ENCODE measurements around the gene DCTN5. TPM values are rescaled to one million over a fixed set of nuclear protein-coding genes. Genes with fewer than 3 reads are reported as not detected.

DCTN5 gene
- total and polyA plus RNA-seq, 2 of the 13 experiments (the other 11 are each of a cell fraction or from before 2014, with no cell fraction given), result 105 to 207 TPM

DNA sequence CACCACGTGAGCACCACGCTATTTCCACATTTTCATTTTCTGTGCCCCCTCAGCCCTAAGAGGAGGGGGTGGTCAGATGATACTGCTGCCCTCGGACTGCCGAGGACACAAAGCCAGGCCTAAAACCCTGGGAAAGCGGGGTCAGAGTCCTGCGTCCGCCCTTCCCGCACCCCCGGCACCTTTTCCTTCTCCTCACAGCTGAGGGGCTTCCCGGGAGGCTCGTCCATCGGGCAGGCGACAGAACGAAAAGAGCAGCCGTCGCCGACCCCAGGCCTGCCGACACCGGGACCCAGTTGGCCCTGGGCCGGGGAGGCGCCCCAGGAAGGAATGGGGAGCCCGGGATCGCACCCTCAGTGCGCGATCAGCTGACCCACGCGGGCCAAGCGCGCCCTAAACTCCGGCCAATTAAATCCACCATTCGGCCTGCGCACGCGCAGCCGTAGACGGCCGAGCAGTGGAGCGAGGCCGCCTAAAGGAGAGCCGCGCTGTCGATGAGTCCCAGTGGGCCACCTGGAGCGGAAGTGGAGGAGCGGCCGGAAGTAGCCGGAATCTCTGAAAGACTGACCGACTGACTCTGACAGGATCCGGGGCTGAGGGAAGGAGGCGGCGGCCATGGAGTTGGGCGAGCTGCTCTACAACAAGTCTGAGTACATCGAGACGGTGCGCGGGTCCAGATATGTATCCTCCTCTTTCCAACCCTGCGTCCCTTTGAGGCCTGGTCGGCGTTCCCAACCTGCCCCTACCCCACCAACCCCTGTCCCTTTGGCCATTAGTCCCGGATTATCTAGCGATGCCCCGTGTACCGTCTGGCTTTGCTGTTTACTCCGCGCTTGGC is at the start of gene DCTN5, which contains the start of gene PALB2 (continued):
- TF ChIP-seq AHR (CRISPR knock-in tag; IDR thresholded peaks at IDR 0.05), result peak; percentile 88; the same call in 1 of the 2 replicates
- TF ChIP-seq ZNF678 (CRISPR knock-in tag; IDR thresholded peaks at IDR 0.05), result no peak
- TF ChIP-seq ZNF567 (CRISPR knock-in tag; IDR thresholded peaks at IDR 0.05; ENCODE audit: borderline replicate concordance), result peak; percentile 98; the same call in 1 of the 2 replicates
- peak; percentile 48 for TF ChIP-seq ZBTB7A (CRISPR knock-in tag; IDR thresholded peaks at IDR 0.05)
- TF ChIP-seq KAT7 (CRISPR knock-in tag; IDR thresholded peaks at IDR 0.05; ENCODE audit: borderline replicate concordance), result no peak; the same call in 1 of the 2 replicates
- peak; percentile 81 for TF ChIP-seq ZNF329 (CRISPR knock-in tag; IDR thresholded peaks at IDR 0.05; ENCODE audit: low read depth)
- peak; percentile 94 for TF ChIP-seq HNRNPLL (IDR thresholded peaks at IDR 0.05; ENCODE audit: low read depth, low read length, poor library complexity, severe bottlenecking)
- no peak for TF ChIP-seq GLI4 (CRISPR knock-in tag; IDR thresholded peaks at IDR 0.05; ENCODE audit: borderline replicate concordance)
- TF ChIP-seq ATAD3A (CRISPR knock-in tag; IDR thresholded peaks at IDR 0.05), result peak; percentile 21; the same call in 1 of the 2 replicates
- TF ChIP-seq, protein P1, sequence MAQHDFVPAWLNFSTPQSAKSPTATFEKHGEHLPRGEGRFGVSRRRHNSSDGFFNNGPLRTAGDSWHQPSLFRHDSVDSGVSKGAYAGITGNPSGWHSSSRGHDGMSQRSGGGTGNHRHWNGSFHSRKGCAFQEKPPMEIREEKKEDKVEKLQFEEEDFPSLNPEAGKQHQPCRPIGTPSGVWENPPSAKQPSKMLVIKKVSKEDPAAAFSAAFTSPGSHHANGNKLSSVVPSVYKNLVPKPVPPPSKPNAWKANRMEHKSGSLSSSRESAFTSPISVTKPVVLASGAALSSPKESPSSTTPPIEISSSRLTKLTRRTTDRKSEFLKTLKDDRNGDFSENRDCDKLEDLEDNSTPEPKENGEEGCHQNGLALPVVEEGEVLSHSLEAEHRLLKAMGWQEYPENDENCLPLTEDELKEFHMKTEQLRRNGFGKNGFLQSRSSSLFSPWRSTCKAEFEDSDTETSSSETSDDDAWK (CRISPR knock-in tag; IDR thresholded peaks at IDR 0.05), result no peak
- peak; percentile 98 for TF ChIP-seq POGZ (CRISPR knock-in tag; IDR thresholded peaks at IDR 0.05)
- TF ChIP-seq, protein P2, sequence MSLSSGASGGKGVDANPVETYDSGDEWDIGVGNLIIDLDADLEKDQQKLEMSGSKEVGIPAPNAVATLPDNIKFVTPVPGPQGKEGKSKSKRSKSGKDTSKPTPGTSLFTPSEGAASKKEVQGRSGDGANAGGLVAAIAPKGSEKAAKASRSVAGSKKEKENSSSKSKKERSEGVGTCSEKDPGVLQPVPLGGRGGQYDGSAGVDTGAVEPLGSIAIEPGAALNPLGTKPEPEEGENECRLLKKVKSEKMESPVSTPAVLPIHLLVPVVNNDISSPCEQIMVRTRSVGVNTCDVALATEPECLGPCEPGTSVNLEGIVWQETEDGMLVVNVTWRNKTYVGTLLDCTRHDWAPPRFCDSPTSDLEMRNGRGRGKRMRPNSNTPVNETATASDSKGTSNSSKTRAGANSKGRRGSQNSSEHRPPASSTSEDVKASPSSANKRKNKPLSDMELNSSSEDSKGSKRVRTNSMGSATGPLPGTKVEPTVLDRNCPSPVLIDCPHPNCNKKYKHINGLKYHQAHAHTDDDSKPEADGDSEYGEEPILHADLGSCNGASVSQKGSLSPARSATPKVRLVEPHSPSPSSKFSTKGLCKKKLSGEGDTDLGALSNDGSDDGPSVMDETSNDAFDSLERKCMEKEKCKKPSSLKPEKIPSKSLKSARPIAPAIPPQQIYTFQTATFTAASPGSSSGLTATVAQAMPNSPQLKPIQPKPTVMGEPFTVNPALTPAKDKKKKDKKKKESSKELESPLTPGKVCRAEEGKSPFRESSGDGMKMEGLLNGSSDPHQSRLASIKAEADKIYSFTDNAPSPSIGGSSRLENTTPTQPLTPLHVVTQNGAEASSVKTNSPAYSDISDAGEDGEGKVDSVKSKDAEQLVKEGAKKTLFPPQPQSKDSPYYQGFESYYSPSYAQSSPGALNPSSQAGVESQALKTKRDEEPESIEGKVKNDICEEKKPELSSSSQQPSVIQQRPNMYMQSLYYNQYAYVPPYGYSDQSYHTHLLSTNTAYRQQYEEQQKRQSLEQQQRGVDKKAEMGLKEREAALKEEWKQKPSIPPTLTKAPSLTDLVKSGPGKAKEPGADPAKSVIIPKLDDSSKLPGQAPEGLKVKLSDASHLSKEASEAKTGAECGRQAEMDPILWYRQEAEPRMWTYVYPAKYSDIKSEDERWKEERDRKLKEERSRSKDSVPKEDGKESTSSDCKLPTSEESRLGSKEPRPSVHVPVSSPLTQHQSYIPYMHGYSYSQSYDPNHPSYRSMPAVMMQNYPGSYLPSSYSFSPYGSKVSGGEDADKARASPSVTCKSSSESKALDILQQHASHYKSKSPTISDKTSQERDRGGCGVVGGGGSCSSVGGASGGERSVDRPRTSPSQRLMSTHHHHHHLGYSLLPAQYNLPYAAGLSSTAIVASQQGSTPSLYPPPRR (CRISPR knock-in tag; IDR thresholded peaks at IDR 0.05; ENCODE audit: borderline replicate concordance), result peak; percentile 86
- TF ChIP-seq, protein P3, sequence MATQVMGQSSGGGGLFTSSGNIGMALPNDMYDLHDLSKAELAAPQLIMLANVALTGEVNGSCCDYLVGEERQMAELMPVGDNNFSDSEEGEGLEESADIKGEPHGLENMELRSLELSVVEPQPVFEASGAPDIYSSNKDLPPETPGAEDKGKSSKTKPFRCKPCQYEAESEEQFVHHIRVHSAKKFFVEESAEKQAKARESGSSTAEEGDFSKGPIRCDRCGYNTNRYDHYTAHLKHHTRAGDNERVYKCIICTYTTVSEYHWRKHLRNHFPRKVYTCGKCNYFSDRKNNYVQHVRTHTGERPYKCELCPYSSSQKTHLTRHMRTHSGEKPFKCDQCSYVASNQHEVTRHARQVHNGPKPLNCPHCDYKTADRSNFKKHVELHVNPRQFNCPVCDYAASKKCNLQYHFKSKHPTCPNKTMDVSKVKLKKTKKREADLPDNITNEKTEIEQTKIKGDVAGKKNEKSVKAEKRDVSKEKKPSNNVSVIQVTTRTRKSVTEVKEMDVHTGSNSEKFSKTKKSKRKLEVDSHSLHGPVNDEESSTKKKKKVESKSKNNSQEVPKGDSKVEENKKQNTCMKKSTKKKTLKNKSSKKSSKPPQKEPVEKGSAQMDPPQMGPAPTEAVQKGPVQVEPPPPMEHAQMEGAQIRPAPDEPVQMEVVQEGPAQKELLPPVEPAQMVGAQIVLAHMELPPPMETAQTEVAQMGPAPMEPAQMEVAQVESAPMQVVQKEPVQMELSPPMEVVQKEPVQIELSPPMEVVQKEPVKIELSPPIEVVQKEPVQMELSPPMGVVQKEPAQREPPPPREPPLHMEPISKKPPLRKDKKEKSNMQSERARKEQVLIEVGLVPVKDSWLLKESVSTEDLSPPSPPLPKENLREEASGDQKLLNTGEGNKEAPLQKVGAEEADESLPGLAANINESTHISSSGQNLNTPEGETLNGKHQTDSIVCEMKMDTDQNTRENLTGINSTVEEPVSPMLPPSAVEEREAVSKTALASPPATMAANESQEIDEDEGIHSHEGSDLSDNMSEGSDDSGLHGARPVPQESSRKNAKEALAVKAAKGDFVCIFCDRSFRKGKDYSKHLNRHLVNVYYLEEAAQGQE (IDR thresholded peaks at IDR 0.05; ENCODE audit: borderline replicate concordance in 1 of 2, low read depth in 1 of 2, low read length in 2 of 2), result peak in 1 of 2 experiments; percentile 44; a peak in 2 of 4 replicates
- TF ChIP-seq, protein P4, sequence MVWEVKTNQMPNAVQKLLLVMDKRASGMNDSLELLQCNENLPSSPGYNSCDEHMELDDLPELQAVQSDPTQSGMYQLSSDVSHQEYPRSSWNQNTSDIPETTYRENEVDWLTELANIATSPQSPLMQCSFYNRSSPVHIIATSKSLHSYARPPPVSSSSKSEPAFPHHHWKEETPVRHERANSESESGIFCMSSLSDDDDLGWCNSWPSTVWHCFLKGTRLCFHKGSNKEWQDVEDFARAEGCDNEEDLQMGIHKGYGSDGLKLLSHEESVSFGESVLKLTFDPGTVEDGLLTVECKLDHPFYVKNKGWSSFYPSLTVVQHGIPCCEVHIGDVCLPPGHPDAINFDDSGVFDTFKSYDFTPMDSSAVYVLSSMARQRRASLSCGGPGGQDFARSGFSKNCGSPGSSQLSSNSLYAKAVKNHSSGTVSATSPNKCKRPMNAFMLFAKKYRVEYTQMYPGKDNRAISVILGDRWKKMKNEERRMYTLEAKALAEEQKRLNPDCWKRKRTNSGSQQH (CRISPR knock-in tag; IDR thresholded peaks at IDR 0.05; ENCODE audit: low read depth), result peak; percentile 98
- peak; percentile 97 for TF ChIP-seq ELF1 (CRISPR knock-in tag; IDR thresholded peaks at IDR 0.05)
- TF ChIP-seq ZSCAN30 (CRISPR knock-in tag; IDR thresholded peaks at IDR 0.05), result 0 out of 2 replicates have a peak, but pooled peaks have one; percentile 42
- TF ChIP-seq ZNF12 (CRISPR knock-in tag; IDR thresholded peaks at IDR 0.05), result peak; percentile 55; the same call in 1 of the 2 replicates
